GM19239 (cell line): ENCODE results near the gene DAPP1.
"Not testable (repeated sequence)": the region's sequence is repeated elsewhere in the genome, so short reads cannot be mapped to it uniquely, and the experiment has no call there.

Experiments
- DNase-seq: peaks from one replicate; pipeline ENCODE4 v3.0.0; 2011; ENCODE audit warnings: low spot score; ENCODE audit not compliant: insufficient read length
- FAIRE-seq: peaks from 2 replicates; lab custom pipeline; 2011; peaks lifted over from hg19 to GRCh38; lab: Jason Lieb, UNC

The DAPP1 gene

DNA sequence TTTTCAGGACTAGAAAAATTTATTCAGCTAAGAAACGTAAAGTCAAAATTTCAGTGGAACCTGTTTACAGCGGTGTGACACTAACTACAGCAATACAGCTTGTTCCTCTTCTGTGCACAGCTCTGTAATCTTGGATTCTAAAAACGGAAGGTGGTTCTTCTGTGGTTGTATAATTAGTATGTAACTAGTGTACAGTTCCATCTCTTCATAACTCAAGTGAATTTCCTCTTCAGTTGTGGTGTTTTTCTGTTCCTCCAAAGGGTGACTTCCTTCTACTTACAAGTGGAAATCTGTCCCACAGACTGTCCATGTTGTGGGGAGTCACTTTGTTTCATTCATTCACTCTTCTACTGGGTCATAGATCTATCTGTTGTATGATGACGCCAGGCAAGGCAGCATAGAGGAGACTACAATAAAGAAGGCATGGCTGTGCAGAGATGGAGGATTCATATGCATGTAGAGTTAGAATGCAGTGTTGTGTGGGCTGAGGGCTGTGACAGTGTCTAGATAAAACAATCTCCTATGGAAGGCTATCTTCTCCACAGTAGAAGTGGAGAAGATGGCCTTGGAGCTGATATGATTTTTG, 5.4 kb downstream of the DAPP1 start:
- FAIRE-seq = peak; percentile 90

DNA sequence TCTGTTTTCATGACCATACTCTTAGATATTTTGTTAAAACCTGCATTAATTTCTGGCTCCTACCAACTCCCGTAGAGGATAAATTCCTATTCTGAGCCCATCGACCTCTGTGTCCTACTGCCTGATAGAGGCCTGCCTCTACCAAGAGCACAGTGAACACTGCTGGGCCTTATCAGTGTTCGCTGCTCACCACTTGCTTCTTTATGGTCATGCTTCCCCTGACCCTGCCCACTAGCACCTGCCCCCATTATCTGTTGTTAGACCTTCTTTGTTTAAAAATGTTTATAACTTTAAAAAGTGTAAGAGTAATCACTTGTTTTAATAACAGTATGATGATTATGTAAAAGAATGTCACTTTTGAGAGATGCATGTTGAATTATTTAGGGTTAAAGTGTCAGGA, 6.1 kb downstream of the DAPP1 start:
- no peak for DNase-seq
- FAIRE-seq = no peak

More for the DNA sequence above, 5.4 kb downstream of the DAPP1 start:
- no peak for DNase-seq

GRCh38 chr4:99824070-99824599, 7.5 kb downstream of the DAPP1 start:
- peak; percentile 63 for FAIRE-seq

DNA sequence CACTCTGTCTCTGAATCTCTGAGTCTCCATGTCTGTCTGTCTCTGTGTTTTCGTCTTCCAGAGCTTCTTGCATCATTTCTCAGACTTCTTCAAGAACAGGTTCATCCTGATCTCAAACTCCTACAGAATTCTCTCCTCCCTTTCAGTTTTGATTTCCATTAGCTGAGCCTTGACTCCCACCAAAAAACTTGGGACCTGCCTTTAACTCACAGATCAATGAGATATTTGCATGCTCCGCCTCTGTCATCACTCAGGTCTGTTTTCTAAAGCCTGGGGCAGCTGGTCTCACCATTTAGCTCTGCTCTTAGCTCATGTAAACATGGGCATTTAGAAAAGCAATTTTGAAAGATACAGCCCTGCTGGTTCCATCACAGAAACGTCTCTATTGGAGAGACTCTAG, 8.6 kb downstream of the DAPP1 start:
- no peak for DNase-seq
- no peak for FAIRE-seq

More at GRCh38 chr4:99824070-99824599, 7.5 kb downstream of the DAPP1 start:
- no peak for DNase-seq

GRCh38 chr4:99826016-99826415, 9.4 kb downstream of the DAPP1 start:
- FAIRE-seq (no peak), DNase-seq (no peak)

DNA sequence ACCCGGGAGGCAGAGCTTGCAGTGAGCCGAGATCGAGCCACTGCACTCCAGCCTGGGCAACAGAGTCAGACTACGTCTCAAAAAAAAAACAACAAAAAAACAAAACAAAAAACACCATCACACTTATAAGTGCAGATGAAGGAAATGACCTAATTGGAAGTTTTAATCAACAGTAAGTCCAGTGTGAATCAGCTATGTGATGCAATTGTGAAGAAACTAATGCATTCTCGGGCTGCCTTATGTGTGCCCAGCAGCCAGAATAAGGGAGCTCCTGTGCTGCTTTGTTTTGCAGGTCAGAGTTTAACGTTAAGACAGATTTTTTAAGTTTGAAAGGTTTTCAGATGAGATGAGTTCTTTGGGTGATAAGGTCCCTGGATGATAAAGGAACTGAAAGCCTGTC, 10.8 kb downstream of the DAPP1 start:
- FAIRE-seq (no peak), DNase-seq (no peak)

DNA sequence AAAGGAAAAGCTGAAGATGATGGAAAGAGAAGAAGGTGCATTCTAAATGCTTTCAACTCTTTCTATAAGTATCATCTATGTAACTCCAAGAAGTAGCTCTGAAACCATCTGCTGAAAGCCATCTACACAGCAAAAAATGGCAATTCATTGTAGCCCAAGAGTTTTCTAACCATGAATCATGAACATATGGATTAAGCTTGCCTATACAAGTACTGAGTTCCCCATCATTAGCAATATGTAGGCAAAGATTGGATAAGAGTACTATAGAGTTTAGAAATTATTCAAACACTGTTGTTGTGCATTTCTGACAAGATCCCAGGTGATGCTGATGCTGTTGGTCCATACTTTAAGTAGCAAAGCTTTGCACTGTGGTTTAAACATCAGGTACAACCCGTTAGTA, 11.2 kb downstream of the DAPP1 start:
- peak; percentile 61 for FAIRE-seq
- no peak for DNase-seq

- DNase-seq (no peak), FAIRE-seq (no peak)
These were observed 11.8 kb downstream of the DAPP1 start for GRCh38 chr4:99828477-99828876.

DNA sequence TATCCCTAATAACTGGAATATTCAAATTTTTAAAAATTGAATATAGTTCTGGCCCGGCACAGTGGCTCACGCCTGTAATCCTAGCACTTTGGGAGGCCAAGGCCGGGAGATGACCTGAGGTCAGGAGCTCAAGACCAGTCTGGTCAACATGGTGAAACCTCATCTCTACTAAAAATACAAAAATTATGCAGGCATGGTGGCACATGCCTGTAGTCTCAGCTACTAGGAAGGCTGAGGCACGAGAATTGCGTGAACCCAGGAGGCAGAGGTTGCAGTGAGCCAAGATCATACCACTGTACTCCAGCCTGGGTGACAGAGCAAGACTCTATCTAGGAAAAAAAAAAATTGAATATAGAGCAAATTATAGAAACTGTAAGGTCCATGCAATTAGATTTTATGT, 13.4 kb downstream of the DAPP1 start:
- not testable (repeated sequence) for FAIRE-seq, DNase-seq

- DNase-seq = no peak
- FAIRE-seq = no peak
These were observed 15.7 kb downstream of the DAPP1 start for GRCh38 chr4:99832321-99832720.

DNA sequence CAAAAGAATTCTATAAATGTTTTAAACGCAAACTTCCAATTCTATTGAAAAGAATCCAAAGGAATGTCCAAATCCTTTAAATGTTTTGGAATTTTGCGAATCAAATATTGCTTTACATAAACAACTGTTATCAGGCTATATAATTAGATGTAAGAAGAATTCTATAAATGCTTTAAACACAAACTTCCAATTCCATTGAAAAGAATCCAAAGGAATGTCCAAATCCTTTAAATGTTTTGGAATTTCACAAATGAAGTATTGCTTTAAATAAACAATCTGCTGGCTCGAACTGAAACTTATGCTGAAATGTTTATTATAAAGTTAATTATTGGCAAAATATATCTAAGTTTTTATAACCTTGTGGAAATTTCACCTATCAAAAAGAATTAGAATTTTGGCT, 16.1 kb downstream of the DAPP1 start:
- DNase-seq (no peak), FAIRE-seq (peak; percentile 44)

- FAIRE-seq = no peak
- DNase-seq = no peak
These were observed 17.1 kb downstream of the DAPP1 start for GRCh38 chr4:99833756-99834155.

GRCh38 chr4:99834569-99834968, 17.9 kb downstream of the DAPP1 start:
- DNase-seq = no peak
- no peak for FAIRE-seq

DNA sequence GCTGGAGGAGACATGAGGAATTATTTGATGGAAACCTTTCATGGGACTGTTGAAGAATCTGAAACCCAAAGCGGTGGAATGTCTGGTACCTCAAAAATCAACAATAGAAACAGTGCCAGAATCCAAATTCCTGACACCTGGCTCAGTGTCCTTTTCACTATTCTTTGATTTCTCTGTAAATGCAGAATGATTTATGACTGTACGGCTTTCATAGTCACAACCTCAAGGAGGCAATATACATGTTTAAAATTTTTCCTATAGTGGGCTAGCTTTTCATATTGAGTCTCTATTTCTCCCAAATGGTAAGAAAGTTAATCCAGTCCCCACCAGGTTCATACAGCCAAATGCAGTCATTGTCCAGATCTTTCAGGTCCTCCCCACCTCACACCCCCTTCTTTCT, 19.3 kb downstream of the DAPP1 start:
- FAIRE-seq (no peak), DNase-seq (no peak)

DNA sequence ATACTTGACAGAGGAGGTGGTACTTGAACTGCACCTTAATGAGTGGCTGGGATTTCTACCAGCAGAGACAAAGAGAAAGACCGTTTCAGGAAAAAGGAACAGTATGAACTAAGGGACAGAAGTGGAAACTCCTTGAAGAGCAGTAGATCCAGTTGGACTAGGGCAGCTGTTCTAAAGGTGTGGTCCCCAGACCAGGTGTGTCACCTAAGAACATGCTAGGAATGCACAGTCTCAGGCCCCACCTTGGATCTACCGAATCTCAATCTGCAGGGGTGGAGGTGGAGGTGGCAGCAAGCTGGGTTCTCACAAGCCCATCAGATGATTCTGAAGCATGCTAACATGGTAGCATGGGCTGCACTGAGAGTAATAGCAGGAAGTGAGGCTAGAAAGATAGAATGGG, 22.3 kb downstream of the DAPP1 start:
- no peak for FAIRE-seq
- no peak for DNase-seq

DNA sequence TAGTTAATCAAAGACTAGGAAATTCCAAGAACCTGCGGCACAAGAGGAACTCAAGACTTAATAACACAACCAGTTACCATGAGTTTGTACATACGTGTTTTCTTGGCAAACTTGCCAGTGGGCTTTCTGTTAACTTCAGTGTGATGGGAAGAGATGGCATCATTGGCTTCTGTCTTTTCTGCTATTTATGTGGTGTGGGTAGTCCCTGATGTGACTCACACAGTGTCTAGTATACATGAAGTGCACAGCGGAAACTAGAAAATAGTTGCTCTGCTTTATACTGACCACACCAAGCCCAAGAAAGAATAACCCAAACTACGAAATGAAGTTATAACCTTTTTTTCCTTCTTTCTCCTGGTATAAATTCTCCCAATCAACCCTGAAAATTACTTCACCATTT, 24.5 kb downstream of the DAPP1 start:
- FAIRE-seq = no peak
- DNase-seq = no peak

DNA sequence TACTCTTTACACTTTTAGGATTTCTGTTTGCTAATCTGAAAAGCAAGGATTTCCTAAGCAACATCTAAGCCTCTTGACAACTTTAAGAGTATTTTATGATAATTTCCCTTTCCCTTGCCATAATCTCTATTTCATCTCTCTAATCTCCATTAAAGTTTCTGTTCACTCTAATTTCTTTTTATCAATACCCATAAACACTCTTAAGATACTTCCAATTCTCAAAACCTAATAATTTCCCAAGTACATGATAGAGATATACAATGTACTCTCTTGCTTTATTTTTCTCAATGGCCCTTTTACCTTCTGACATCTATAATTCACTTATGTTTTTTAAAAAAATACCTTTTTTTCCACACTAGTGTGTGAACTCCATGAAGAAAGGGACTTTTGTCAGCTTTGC, 26.8 kb downstream of the DAPP1 start:
- FAIRE-seq (no peak), DNase-seq (no peak)

- DNase-seq = no peak
- no peak for FAIRE-seq
These were observed 27.4 kb downstream of the DAPP1 start for GRCh38 chr4:99844048-99844447.

DNA sequence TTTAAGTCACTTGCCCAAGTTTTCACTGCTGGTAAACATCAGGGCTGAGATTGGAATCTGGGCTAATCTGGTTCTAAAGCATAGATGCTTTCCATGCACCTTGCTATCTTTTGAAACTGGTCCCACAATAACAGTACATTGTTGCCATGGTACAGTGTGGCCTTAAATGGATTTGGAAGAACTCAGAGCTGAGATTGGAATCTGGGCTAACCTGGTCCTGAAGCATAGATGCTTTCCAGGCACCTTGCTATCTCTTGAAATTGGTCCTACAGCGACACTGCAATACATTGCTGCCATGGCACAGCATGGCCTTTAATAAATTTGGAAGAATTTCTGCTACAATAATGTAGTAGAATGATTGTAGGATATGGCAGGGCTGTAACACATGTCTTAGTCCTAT, 28.6 kb downstream of the DAPP1 start:
- FAIRE-seq (peak; percentile 84), DNase-seq (no peak)

DNA sequence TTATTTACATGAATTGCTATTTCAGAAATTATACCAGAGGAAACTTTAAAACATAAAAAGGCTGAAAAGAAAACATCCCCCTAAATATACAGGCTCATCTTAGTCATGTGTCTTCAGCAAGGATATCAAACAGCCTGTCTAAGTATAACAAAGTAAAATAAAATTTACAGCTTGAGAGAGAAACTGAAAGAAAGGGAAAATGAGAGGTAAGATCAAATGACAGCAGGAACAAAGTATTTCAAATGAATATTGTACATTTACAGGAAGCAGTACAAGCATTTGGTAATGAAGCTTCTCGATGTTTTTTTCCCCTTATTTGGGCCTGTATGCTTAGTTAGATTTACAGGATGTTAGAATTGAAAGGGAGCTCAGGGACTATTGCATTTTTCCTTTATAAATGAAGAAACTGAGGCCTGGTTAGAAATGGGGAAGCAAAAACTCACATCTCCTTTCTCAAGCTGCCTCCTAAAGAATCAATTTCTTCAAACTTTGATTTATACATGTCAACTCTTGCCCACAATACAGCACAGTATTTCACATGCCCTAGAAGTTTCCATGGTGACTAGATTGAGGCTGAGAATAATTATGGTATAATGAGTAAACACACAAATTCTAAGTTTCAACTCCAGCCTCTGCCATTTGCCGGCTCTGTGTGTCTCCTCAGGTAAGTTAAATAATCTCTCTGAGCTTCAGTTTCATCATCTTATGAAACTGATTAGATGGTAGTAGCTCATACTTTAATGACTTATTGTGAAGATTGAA, 29.3 kb downstream of the DAPP1 start:
- no peak for DNase-seq
- peak; percentile 78 for FAIRE-seq

- DNase-seq (no peak), FAIRE-seq (no peak)
These were observed 30.3 kb downstream of the DAPP1 start for GRCh38 chr4:99846891-99847290.
